ENCODE data around the gene CNTNAP5.

CNTNAP5 gene

GRCh38 chr2:124915567-124915966 is 890.5 kb downstream of the CNTNAP5 start:
- no peak overlapping the region for H3K9ac ChIP-seq (ENCODE audit: low read depth, low read length)
- H3K4me3 ChIP-seq (ENCODE audit: low read depth, low read length) = no peak overlapping the region
- no peaks in the 10 kb centered on the region for H3K4me1 ChIP-seq (ENCODE audit: control insufficient read depth, insufficient read depth, low read length)
- no peak overlapping the region for H3K27ac ChIP-seq (ENCODE audit: low read depth, low read length)
- no peaks in the 10 kb centered on the region for H3K27me3 ChIP-seq (ENCODE audit: control insufficient read depth, insufficient read depth, low read length)
- H3K36me3 ChIP-seq (ENCODE audit: control insufficient read depth, insufficient read depth, low read length) = no peaks in the 10 kb centered on the region
- H3K9me3 ChIP-seq (ENCODE audit: control insufficient read depth, insufficient read depth, low read length) = no peaks in the 10 kb centered on the region

- H3K4me1 ChIP-seq (ENCODE audit: control insufficient read depth, insufficient read depth, low read length) = no peaks in the 10 kb centered on the region
- no peaks in the 10 kb centered on the region for H3K36me3 ChIP-seq (ENCODE audit: control insufficient read depth, insufficient read depth, low read length)
- no peaks in the 10 kb centered on the region for H3K27me3 ChIP-seq (ENCODE audit: control insufficient read depth, insufficient read depth, low read length)
- no peak overlapping the region for H3K9ac ChIP-seq (ENCODE audit: low read depth, low read length)
- no peak overlapping the region for H3K4me3 ChIP-seq (ENCODE audit: low read depth, low read length)
- H3K9me3 ChIP-seq (ENCODE audit: control insufficient read depth, insufficient read depth, low read length) = no peaks in the 10 kb centered on the region
- H3K27ac ChIP-seq (ENCODE audit: low read depth, low read length) = no peak overlapping the region
Measured at GRCh38 chr2:124919296-124919695, 894.2 kb downstream of the CNTNAP5 start.

GRCh38 chr2:124920448-124920847 is 895.4 kb downstream of the CNTNAP5 start:
- Histone ChIP-seq H3K27ac (ENCODE audit: low read depth, low read length) (no peak overlapping the region), H3K4me1 (ENCODE audit: control insufficient read depth, insufficient read depth, low read length) (no peaks in the 10 kb centered on the region), H3K36me3 (ENCODE audit: control insufficient read depth, insufficient read depth, low read length) (no peaks in the 10 kb centered on the region), H3K27me3 (ENCODE audit: control insufficient read depth, insufficient read depth, low read length) (no peaks in the 10 kb centered on the region), H3K9ac (ENCODE audit: low read depth, low read length) (no peak overlapping the region), H3K9me3 (ENCODE audit: control insufficient read depth, insufficient read depth, low read length) (no peaks in the 10 kb centered on the region), H3K4me3 (ENCODE audit: low read depth, low read length) (no peak overlapping the region)

- Histone ChIP-seq H3K9me3 (ENCODE audit: control insufficient read depth, insufficient read depth, low read length) (no peaks in the 10 kb centered on the region), H3K27ac (ENCODE audit: low read depth, low read length) (no peak overlapping the region), H3K36me3 (ENCODE audit: control insufficient read depth, insufficient read depth, low read length) (no peaks in the 10 kb centered on the region), H3K4me3 (ENCODE audit: low read depth, low read length) (no peak overlapping the region), H3K4me1 (ENCODE audit: control insufficient read depth, insufficient read depth, low read length) (no peaks in the 10 kb centered on the region), H3K9ac (ENCODE audit: low read depth, low read length) (no peak overlapping the region), H3K27me3 (ENCODE audit: control insufficient read depth, insufficient read depth, low read length) (no peaks in the 10 kb centered on the region)
Measured at GRCh38 chr2:124921191-124921590, 896.1 kb downstream of the CNTNAP5 start.

- Histone ChIP-seq H3K27ac (ENCODE audit: low read depth, low read length) (no peak overlapping the region), H3K9ac (ENCODE audit: low read depth, low read length) (no peak overlapping the region), H3K4me1 (ENCODE audit: control insufficient read depth, insufficient read depth, low read length) (no peaks in the 10 kb centered on the region), H3K4me3 (ENCODE audit: low read depth, low read length) (no peak overlapping the region), H3K9me3 (ENCODE audit: control insufficient read depth, insufficient read depth, low read length) (no peaks in the 10 kb centered on the region; the same call in 1 of the 2 replicates), H3K27me3 (ENCODE audit: control insufficient read depth, insufficient read depth, low read length) (no peaks in the 10 kb centered on the region), H3K36me3 (ENCODE audit: control insufficient read depth, insufficient read depth, low read length) (no peaks in the 10 kb centered on the region)
Measured at GRCh38 chr2:124923097-124923496, 898.0 kb downstream of the CNTNAP5 start.

- H3K4me3 ChIP-seq (ENCODE audit: low read depth, low read length) = no peak overlapping the region
- H3K36me3 ChIP-seq (ENCODE audit: control insufficient read depth, insufficient read depth, low read length) = no peaks in the 10 kb centered on the region
- no peaks in the 10 kb centered on the region for H3K27me3 ChIP-seq (ENCODE audit: control insufficient read depth, insufficient read depth, low read length)
Measured at GRCh38 chr2:124933883-124934282, 908.8 kb downstream of the CNTNAP5 start.

GRCh38 chr2:124953921-124954320 is 928.8 kb downstream of the CNTNAP5 start:
- no peaks in the 10 kb centered on the region for H3K9me3 ChIP-seq (ENCODE audit: control insufficient read depth, insufficient read depth, low read length)
- no peaks in the 10 kb centered on the region for H3K36me3 ChIP-seq (ENCODE audit: control insufficient read depth, insufficient read depth, low read length)
- H3K4me1 ChIP-seq (ENCODE audit: control insufficient read depth, insufficient read depth, low read length) = no peaks in the 10 kb centered on the region
- H3K27ac ChIP-seq (ENCODE audit: low read depth, low read length) = no peak overlapping the region
- no peak overlapping the region for H3K4me3 ChIP-seq (ENCODE audit: low read depth, low read length)
- H3K27me3 ChIP-seq (ENCODE audit: control insufficient read depth, insufficient read depth, low read length) = no peaks in the 10 kb centered on the region
- no peak overlapping the region for H3K9ac ChIP-seq (ENCODE audit: low read depth, low read length)

More at GRCh38 chr2:124933883-124934282, 908.8 kb downstream of the CNTNAP5 start:
- no peak overlapping the region for H3K27ac ChIP-seq (ENCODE audit: low read depth, low read length)
- no peaks in the 10 kb centered on the region for H3K9me3 ChIP-seq (ENCODE audit: control insufficient read depth, insufficient read depth, low read length)
- H3K4me1 ChIP-seq (ENCODE audit: control insufficient read depth, insufficient read depth, low read length) = no peaks in the 10 kb centered on the region
- H3K9ac ChIP-seq (ENCODE audit: low read depth, low read length) = no peak overlapping the region

GRCh38 chr2:124959581-124959980 is 934.5 kb downstream of the CNTNAP5 start:
- Histone ChIP-seq H3K27ac (ENCODE audit: low read depth, low read length) (no peak overlapping the region), H3K4me1 (ENCODE audit: control insufficient read depth, insufficient read depth, low read length) (no peaks in the 10 kb centered on the region), H3K27me3 (ENCODE audit: control insufficient read depth, insufficient read depth, low read length) (no peaks in the 10 kb centered on the region), H3K9ac (ENCODE audit: low read depth, low read length) (no peak overlapping the region), H3K4me3 (ENCODE audit: low read depth, low read length) (no peak overlapping the region), H3K36me3 (ENCODE audit: control insufficient read depth, insufficient read depth, low read length) (no peaks in the 10 kb centered on the region), H3K9me3 (ENCODE audit: control insufficient read depth, insufficient read depth, low read length) (no peaks in the 10 kb centered on the region)

- Histone ChIP-seq H3K4me1 (ENCODE audit: control insufficient read depth, insufficient read depth, low read length) (no peaks in the 10 kb centered on the region), H3K36me3 (ENCODE audit: control insufficient read depth, insufficient read depth, low read length) (no peaks in the 10 kb centered on the region), H3K4me3 (ENCODE audit: low read depth, low read length) (no peak overlapping the region), H3K9me3 (ENCODE audit: control insufficient read depth, insufficient read depth, low read length) (no peaks in the 10 kb centered on the region), H3K9ac (ENCODE audit: low read depth, low read length) (no peak overlapping the region), H3K27me3 (ENCODE audit: control insufficient read depth, insufficient read depth, low read length) (no peaks in the 10 kb centered on the region), H3K27ac (ENCODE audit: low read depth, low read length) (no peak overlapping the region)
Measured at GRCh38 chr2:124961132-124961531, 936.0 kb downstream of the CNTNAP5 start.
